SJCRH30 (cell line): ENCODE measurements around the gene RPL19. TPM values are rescaled to one million over a fixed set of nuclear protein-coding genes. Genes with fewer than 3 reads are reported as not detected.

ENCODE experiments used
- DNase-seq, 2 experiments: peaks; one replicate each; pipeline ENCODE4 v3.0.0-alpha.2; 2015 to 2020
- H3K27ac ChIP-seq: fragments of 250-450 bp; sonication (Bioruptor Pico); 2 replicates; pipeline ENCODE4 v1.5.1; 2020; ENCODE audit warnings: mild to moderate bottlenecking, moderate library complexity
- H3K27me3 ChIP-seq: fragments of 250-450 bp; sonication (Bioruptor Pico); 2 replicates; pipeline ENCODE4 v1.5.1; 2020; ENCODE audit warnings: mild to moderate bottlenecking, moderate library complexity
- H3K36me3 ChIP-seq: fragments of 250-450 bp; sonication (Bioruptor Pico); 2 replicates; pipeline ENCODE4 v1.5.1; 2020; ENCODE audit warnings: mild to moderate bottlenecking, moderate library complexity
- H3K4me1 ChIP-seq: fragments of 250-450 bp; sonication (Bioruptor Pico); 2 replicates; pipeline ENCODE4 v1.5.1; 2020; ENCODE audit warnings: mild to moderate bottlenecking, moderate library complexity
- H3K4me3 ChIP-seq: fragments of 250-450 bp; sonication (Bioruptor Pico); 2 replicates; pipeline ENCODE4 v1.5.1; 2020; ENCODE audit warnings: mild to moderate bottlenecking, moderate library complexity
- H3K9me3 ChIP-seq: fragments of 250-450 bp; sonication (Bioruptor Pico); replicated peaks from 2 replicates; pipeline ENCODE4 v1.5.1; 2020; ENCODE audit warnings: mild to moderate bottlenecking, moderate library complexity
- total RNA-seq: library from RNA; depleted of rRNA; stranded (reverse); fragments of >200 nt; shearing (Covaris generic); gene quantifications from 2 replicates; pipeline ENCODE4 v1.2.3, GENCODE V29; 2014

RPL19 gene
- total RNA-seq, 1 experiment from 2014 or later = 2,386 TPM

DNA sequence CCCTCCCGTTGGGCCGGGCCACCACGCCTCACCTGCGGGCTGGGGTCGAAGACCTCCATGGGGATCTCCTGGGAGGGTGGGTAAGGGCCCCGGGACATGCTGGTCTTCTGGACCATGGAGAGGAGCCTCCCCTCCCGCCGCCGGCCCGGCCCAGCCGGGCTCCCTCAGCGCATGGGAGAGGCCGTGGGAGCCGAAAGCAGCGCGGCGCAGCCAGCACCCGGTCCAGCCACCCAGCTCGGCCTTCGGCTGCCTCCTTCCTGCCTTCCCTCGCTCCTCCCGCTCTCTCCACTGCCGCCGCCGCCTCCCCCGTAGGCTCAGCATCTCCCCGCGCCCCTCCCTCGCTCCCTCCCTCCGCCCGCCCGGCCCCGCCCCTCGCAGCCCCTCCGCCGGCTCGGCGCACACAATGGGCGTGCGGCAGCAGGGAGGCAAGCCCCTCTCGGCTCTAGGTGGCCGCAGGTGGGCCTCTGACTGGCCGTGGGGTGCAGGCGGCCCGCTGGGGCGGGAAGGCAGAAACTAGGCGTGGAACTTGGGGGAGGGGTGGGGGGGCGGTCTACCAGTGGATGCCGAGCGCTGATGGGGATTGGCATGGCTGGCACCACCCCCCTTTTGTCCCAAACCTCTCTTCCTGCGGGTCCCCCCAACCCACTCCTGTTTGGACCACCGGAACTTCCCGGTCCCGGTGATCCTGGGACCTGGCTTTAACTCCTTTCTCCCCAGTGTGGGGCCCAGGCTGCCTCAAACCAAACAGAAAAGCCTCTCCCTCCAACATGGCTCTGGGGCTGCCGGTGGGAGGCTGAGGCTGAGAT is 2.5 kb upstream of the RPL19 start, which contains the start of gene CACNB1:
CACNB1 (minus strand) TSS at position 290 of the 806 bp plus-strand sequence; CDS start at position 116, 174 bp downstream.
- Histone ChIP-seq H3K4me1 (peaks cover 17% of the 10 kb centered on the region), H3K4me3 (peak within 1 kb of the TSS; percentile 96), H3K36me3 (peaks cover 32% of the 10 kb centered on the region), H3K27me3 (no peaks in the 10 kb centered on the region), H3K9me3 (no peaks in the 10 kb centered on the region), H3K27ac (peak within 1 kb of the TSS; percentile 64)
- DNase-seq = peak; percentile 86 to 88

DNA sequence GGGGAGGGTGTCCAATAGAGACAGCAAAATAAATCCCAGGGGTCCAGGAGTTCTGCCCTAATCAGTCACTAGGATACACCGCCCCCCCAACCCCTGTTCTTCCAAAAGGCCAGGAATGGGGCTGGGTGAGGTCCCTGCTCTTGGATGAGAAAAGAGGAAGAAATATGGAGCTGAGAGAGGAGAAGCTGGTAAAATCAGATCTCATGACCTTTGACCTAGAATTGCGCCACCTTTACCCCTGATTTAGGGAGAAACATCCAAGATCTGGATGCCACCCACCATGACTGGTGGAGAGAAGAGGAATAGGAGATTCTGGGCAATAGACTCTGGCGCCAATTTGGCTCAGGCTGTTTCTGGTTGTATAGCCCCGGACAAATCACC is 1.9 kb upstream of the RPL19 start:
- Histone ChIP-seq H3K27ac (no peak overlapping the region; the same call in 1 of the 2 replicates), H3K4me1 (peaks cover 16% of the 10 kb centered on the region)

DNA sequence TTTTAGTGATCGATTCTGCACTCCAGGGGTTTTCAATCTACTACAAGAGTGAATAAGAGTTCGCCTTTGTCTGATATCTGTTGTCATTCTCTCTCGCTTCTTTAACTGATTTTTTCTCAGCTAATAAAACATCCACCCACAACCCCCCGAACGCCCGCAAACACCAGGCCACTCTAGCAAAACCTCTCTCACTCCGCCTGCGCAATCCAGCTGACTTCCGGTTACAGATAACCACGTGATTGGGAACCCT is 338 bp upstream of the RPL19 start:
- H3K27me3 ChIP-seq = no peaks in the 10 kb centered on the region
- H3K27ac ChIP-seq = peak overlapping the region; percentile 99
- H3K36me3 ChIP-seq = peaks cover 37% of the 10 kb centered on the region
- peak; percentile 92 to 95 for DNase-seq
- peaks cover 16% of the 10 kb centered on the region for H3K4me1 ChIP-seq
- no peaks in the 10 kb centered on the region for H3K9me3 ChIP-seq
- H3K4me3 ChIP-seq = peak overlapping the region; percentile 83

More for the DNA sequence above, 1.9 kb upstream of the RPL19 start:
- no peak for DNase-seq
- H3K27me3 ChIP-seq = no peaks in the 10 kb centered on the region
- H3K36me3 ChIP-seq = peaks cover 33% of the 10 kb centered on the region
- no peaks in the 10 kb centered on the region for H3K9me3 ChIP-seq
- peak overlapping the region; percentile 96 for H3K4me3 ChIP-seq

DNA sequence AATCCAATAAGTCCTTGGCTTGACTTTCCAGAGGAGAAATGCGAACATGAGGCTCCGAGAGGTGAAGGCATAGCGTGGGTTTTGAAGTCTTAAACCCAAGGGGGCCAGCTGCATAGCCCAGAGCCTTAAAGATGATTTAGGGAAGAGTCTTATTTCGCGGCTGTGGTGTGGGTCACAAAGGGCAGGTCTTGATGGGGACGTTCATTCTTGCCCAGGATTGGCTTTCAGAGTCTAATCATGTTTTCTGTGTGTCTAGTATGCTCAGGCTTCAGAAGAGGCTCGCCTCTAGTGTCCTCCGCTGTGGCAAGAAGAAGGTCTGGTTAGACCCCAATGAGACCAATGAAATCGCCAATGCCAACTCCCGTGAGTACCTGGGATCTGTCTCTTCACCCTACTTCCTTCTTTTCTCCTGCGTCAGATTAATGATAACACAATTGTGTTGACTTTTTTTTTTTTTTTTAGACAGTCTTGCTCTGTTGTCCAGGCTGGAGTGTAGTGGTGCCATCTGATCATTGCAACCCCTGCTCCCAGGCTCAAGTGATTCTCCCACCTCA is 951 bp downstream of the RPL19 start:
- Histone ChIP-seq H3K36me3 (peaks cover 41% of the 10 kb centered on the region), H3K4me3 (peak overlapping the region; percentile 83), H3K4me1 (peaks cover 8% of the 10 kb centered on the region), H3K27ac (peak overlapping the region; percentile 99), H3K9me3 (no peaks in the 10 kb centered on the region), H3K27me3 (no peaks in the 10 kb centered on the region)
- no peak for DNase-seq

DNA sequence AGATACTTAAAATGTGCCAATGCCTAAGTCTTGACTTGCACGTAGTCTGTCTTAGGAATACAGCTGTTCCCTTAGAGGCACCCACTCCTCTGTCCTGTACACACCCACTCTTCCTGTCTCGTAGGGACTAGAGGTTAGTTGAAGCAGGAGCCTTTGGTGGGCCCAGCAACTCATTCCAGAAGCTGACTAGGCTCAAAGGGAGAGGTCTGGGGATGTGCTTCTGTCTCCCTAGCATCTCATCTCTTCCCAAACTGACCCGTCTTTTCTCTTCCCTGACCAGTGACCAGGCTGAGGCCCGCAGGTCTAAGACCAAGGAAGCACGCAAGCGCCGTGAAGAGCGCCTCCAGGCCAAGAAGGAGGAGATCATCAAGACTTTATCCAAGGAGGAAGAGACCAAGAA is 4.2 kb downstream of the RPL19 start:
- no peak overlapping the region for H3K27ac ChIP-seq

DNA sequence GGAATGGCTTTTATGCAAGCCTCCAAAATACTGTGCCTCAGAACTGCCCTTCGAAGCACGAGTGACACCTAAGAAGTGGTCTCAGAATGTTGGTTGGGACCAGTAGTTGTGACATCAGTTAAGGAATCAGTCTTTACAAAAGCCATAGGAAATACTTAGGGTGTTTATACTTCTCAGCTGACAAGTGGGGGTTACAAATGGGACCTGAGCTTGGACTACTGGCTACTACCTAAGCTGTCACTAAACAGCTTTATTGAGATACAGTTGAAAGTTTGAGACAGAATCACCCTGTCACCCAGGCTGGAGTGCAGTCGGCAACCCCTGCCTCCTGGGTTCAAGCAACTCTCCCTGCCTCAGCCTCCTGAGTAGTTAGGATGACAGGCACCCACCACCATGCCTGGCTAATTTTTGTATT is 5.0 kb downstream of the RPL19 start:
- Histone ChIP-seq H3K4me3 (no peak overlapping the region), H3K27me3 (no peaks in the 10 kb centered on the region; the same call in 1 of the 2 replicates), H3K4me1 (peaks cover 20% of the 10 kb centered on the region), H3K36me3 (peaks cover 41% of the 10 kb centered on the region), H3K27ac (no peak overlapping the region), H3K9me3 (no peaks in the 10 kb centered on the region)
- no peak for DNase-seq

More for the DNA sequence above, 4.2 kb downstream of the RPL19 start:
- Histone ChIP-seq H3K36me3 (peaks cover 41% of the 10 kb centered on the region), H3K27me3 (no peaks in the 10 kb centered on the region), H3K4me1 (peaks cover 16% of the 10 kb centered on the region), H3K9me3 (no peaks in the 10 kb centered on the region), H3K4me3 (no peak overlapping the region)
- DNase-seq = no peak

DNA sequence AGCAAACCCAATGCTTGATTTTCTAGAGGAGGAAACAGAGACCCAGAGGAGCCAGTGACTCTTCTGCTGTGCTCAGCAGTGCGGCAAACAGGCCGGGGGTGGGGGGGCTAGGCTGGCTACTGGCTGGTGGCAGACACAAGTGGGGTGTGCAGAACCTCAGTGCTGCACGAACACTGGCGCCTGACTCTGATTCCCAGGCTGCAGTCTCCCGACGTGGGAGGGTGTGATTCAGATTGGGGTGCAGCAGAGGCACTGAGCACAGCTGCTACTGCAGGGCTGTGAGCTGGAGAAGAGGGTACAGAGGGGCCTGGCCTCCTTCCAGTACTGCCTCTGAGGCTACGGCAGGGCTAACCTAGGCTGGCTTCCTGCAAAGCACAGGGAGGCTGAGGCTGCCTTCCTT is 8.1 kb downstream of the RPL19 start:
- peaks cover 17% of the 10 kb centered on the region for H3K36me3 ChIP-seq
- peaks cover 3% of the 10 kb centered on the region; the same call in 1 of the 2 replicates for H3K27me3 ChIP-seq
- H3K27ac ChIP-seq = no peak overlapping the region
- no peak overlapping the region for H3K4me3 ChIP-seq
- peaks cover 16% of the 10 kb centered on the region for H3K4me1 ChIP-seq
- DNase-seq = peak; percentile 72 to 74
- no peaks in the 10 kb centered on the region for H3K9me3 ChIP-seq

DNA sequence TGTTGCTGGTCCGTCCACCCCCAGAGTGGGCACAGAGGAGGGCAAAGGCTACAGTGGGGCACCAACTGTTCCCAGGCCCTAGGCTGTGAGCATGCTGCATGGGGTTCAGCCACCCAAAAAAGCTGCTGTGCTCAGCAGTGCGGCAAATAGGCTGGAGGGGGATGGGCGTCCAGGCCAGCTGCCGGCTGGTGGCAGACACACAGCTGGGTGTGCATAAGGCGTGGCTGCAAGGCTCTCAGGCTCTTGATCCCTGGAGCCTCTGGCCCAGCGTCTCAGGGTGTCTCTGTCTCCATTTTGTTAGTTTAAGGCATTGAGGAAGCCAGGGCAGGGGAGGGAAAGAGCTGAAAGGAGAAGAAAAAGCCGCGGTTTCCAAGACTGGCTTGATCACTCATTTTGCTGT is 8.8 kb downstream of the RPL19 start:
- Histone ChIP-seq H3K27me3 (peaks cover 3% of the 10 kb centered on the region; the same call in 1 of the 2 replicates), H3K4me3 (no peak overlapping the region), H3K9me3 (no peaks in the 10 kb centered on the region), H3K4me1 (peaks cover 16% of the 10 kb centered on the region), H3K36me3 (peaks cover 12% of the 10 kb centered on the region), H3K27ac (no peak overlapping the region)
- peak; percentile 79 to 81 for DNase-seq

DNA sequence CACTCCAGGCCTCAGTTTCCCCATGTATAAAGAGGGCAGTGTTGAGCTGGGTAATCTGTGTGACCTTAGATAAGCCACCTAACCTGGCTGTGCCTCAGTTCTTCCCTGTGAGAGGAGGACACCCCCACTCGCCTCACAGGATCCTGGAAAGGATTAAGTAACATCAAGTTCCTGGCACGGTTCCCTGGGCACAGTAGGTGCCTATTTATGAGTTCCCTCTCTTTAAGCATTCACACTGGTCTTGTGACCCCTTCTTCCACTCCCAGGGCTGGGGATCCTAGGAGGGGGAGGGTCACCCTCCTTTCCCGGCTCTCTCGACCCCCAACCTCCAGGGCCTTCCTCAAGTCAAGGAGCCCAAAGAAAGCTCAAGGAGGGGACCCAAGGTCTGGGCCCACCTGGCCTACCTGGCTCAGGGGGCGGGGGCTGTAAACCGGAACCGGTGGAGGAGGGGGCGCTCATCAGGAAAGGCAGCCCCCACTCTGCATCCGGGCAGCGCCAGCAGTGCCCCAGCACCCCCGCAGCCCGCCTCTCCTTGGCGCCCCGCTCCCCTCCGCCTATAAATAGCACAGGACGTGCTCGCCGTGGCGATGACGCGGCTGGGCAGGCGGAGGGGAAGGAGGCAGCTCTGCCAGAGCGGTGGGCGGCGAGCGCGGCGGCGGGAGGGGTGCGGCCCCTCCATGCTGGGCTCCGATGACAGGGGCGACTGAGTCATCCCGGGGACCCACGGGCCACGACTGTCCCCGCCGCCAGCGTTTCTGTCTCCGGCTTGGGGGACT is 9.4 kb downstream of the RPL19 start:
- H3K4me1 ChIP-seq = peaks cover 16% of the 10 kb centered on the region
- peak overlapping the region; percentile 37 for H3K4me3 ChIP-seq
- H3K27me3 ChIP-seq = peaks cover 3% of the 10 kb centered on the region; the same call in 1 of the 2 replicates
- DNase-seq = peak; percentile 47 to 56
- no peaks in the 10 kb centered on the region for H3K9me3 ChIP-seq
- H3K27ac ChIP-seq = no peak overlapping the region
- H3K36me3 ChIP-seq = peaks cover 5% of the 10 kb centered on the region

DNA sequence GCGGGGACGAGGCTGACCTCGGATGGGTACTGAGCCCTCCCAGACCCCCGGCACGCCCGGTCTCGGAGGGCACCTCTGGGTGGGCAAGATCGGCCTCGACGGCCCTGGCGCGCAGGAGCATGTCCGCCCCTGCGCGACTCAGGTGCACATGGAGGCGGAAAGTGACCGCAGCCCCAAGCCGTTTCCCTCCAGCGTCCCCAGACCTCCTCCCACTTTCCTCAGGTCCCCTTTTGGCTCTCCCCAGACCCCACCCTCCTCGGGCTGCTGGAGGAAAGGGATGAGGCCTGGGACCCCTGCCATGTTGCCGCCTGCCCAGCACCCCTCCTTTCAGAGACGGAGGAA is 10.0 kb downstream of the RPL19 start:
- peaks cover 2% of the 10 kb centered on the region; the same call in 1 of the 2 replicates for H3K36me3 ChIP-seq
- no peak for DNase-seq
- peaks cover 16% of the 10 kb centered on the region for H3K4me1 ChIP-seq
- peak overlapping the region; percentile 37 for H3K4me3 ChIP-seq
- H3K27ac ChIP-seq = no peak overlapping the region
- H3K9me3 ChIP-seq = no peaks in the 10 kb centered on the region
- H3K27me3 ChIP-seq = peaks cover 3% of the 10 kb centered on the region; the same call in 1 of the 2 replicates

DNA sequence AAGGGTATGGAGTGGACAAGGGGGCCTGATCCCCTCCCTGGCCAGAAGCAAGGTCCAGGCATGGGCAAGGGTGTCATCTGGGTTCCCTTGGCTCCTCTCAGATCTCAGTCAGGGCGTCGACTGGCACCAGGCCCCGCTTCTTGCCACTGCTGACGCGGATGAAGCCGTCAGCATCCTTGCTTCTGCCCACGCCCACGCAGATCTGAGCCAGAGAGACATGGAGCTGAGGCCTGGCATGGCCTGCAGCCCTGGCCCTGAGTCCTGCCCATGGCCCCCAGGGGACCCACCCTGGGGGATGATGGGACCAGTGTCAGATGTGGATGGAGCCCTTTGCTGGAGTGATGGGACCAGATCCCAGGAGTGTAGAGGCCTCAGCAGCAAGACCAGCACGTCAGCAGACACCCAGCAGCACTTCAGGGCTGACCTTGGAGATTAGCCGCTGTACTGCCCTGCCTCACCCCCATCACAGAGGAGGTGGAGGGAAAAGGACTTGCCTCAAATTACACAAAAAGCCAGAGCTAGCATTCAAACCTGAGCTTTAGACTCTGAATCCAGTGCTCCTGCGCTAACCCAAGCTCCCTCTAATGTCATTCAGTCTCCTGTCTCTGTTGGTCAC is 12.2 kb downstream of the RPL19 start:
- no peak for DNase-seq
- H3K27ac ChIP-seq = no peak overlapping the region
- H3K27me3 ChIP-seq = peaks cover 3% of the 10 kb centered on the region; the same call in 1 of the 2 replicates
- no peaks in the 10 kb centered on the region for H3K36me3 ChIP-seq
- no peak overlapping the region for H3K4me3 ChIP-seq
- H3K9me3 ChIP-seq = no peaks in the 10 kb centered on the region
- peaks cover 16% of the 10 kb centered on the region for H3K4me1 ChIP-seq

DNA sequence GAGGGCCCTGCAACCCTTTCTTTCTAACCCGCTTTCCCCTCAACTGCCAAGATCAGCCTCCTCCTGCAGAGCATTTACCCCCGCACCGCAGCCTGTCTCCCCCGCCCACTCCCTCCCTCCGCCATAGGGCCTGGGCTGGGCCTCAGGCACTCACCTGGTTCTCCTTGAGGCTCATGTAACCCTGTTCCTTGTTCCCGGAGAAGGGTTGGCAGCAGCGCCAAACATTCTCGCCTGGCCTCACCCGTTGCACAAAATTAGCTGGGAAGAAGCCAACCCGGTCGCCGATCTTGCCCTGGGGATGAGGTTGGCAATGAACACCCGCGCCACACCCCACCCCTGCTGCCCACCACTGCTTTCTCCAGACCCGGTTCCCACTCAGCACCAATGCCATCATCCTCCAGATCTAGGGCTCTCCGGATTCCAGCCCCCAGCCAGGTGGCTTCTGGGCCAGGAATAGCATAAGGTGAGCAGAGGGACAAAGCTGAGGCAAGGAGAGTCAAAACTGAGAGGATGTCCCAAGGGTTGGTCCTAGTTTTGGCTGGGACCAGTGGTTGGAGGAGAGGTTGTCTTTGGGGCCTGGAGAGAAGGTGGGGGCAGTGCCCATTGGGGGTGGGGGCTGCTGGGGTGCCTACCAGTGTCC is 12.9 kb downstream of the RPL19 start:
- Histone ChIP-seq H3K4me3 (no peak overlapping the region), H3K9me3 (no peaks in the 10 kb centered on the region), H3K36me3 (no peaks in the 10 kb centered on the region), H3K27ac (no peak overlapping the region), H3K27me3 (peaks cover 3% of the 10 kb centered on the region; the same call in 1 of the 2 replicates), H3K4me1 (peaks cover 16% of the 10 kb centered on the region)
- no peak for DNase-seq

DNA sequence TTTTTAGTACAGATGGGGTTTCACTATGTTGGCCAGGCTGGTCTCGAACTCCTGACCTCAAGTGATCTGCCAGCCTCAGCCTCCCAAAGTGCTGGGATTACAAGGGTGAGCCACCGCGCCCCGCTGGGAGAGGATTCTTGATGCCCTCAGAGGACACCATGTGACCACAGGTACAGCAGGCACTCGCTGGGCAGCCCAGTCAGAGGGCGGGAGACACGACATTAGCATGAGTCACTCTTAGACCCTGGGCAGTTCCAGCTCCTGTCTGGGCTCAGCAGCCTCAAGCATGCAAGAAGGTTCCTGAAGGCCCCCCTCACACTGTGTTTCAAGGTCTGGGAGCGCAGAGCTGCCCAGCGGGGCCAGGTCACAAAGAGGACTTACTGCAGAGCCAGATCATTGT is 13.8 kb downstream of the RPL19 start:
- H3K9me3 ChIP-seq = no peaks in the 10 kb centered on the region
- H3K27ac ChIP-seq = no peak overlapping the region
- no peak for DNase-seq
- H3K36me3 ChIP-seq = no peaks in the 10 kb centered on the region
- H3K27me3 ChIP-seq = peaks cover 3% of the 10 kb centered on the region; the same call in 1 of the 2 replicates
- peaks cover 7% of the 10 kb centered on the region for H3K4me1 ChIP-seq
- no peak overlapping the region for H3K4me3 ChIP-seq

DNA sequence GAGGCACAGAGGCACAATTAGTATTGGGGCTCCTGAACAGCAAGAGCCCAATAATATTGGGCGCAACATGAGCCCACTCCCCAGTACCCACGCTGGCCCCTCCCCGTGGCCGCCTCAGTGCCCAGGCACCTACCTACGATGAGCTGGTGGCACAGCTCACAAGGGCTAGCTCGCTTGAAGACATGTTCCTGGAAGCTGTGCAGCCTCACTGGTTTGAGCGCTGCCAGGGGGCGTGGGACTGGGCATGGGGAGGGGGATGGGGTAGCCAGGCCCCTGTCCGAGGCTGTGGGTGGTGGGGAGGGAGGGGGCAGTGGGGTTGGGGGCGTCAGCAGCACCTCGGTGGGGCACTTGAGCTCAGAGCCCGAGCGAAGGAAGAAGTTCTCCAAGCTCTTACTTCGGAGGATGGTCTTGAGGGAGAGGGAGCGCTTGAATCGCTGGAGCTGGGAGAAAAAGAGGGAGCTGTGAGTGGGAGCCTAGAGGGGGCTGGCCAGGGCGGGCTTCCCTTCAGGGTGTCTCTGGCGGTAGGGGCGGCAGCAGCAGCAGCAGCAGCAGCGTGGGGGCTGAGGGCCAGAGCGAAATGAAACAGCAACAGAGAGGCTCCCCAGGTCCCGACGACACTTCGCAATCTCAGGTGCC is 17.8 kb downstream of the RPL19 start:
- peaks cover 1% of the 10 kb centered on the region; the same call in 1 of the 2 replicates for H3K27me3 ChIP-seq
- DNase-seq = no peak
- no peaks in the 10 kb centered on the region for H3K4me1 ChIP-seq
- no peaks in the 10 kb centered on the region for H3K36me3 ChIP-seq
- no peaks in the 10 kb centered on the region for H3K9me3 ChIP-seq
- no peak overlapping the region for H3K4me3 ChIP-seq
- no peak overlapping the region for H3K27ac ChIP-seq
